Endothelial cell of umbilical vein (primary cell): Measurements from ENCODE around the gene GGTA1. TPM values are rescaled to one million over a fixed set of nuclear protein-coding genes. Genes with fewer than 3 reads are reported as not detected.

Experiments
- BruUV-seq: library from RNA; stranded (reverse); fragments of 400-500 nt; replicated peaks from 2 replicates; lab custom pipeline; 2021; lab: Mats Ljungman, UMichigan
- CTCF ChIA-PET: fragments of 300-600, 350-600 bp; sonication (Branson Sonifier 250); formaldehyde crosslinking; loops from one replicate; lab custom pipeline; 2021; ENCODE audit warnings: antibody characterized with exemption, inconsistent platforms; lab: Charles Lee
- POLR2A ChIA-PET: fragments of 300-600, 350-600 bp; sonication (Branson Sonifier 250); formaldehyde crosslinking; loops from one replicate; lab custom pipeline; 2021; ENCODE audit warnings: antibody characterized with exemption, inconsistent platforms; lab: Charles Lee
- DNase-seq: peaks from one replicate; pipeline ENCODE4 v3.0.0-alpha.2; 2011; ENCODE audit warnings: low read depth, low spot score
- FAIRE-seq: peaks from 2 replicates; lab custom pipeline; 2011; peaks lifted over from hg19 to GRCh38; lab: Jason Lieb, UNC
- H2AFZ ChIP-seq: 2 replicates; pipeline ENCODE4 v1.6.0; 2012; ENCODE audit warnings: low read depth, low read length, control low read depth, inconsistent platforms
- H3K27ac ChIP-seq: 2 replicates; pipeline ENCODE4 v1.5.1; 2011; ENCODE audit warnings: low read depth, mild to moderate bottlenecking, control low read depth, low read length, moderate library complexity; ENCODE audit not compliant: insufficient read depth
- H3K27me3 ChIP-seq, 2 experiments: 2 replicates each; pipeline versions ENCODE4 v1.6.0 to v1.6.1; 2011; ENCODE audit warnings: low read length in 2 of 2, mixed read lengths in 1 of 2; ENCODE audit not compliant: control insufficient read depth in 2 of 2, insufficient read depth in 2 of 2
- H3K36me3 ChIP-seq, 2 experiments: 2 replicates in 1 of 2; 3 replicates in 1 of 2; pipeline ENCODE4 v1.5.1; 2011; ENCODE audit warnings: low read length in 2 of 2, mild to moderate bottlenecking in 1 of 2, moderate library complexity in 1 of 2; ENCODE audit not compliant: control insufficient read depth in 2 of 2, insufficient read depth in 2 of 2; ENCODE audit errors: extremely low read depth in 1 of 2
- H3K4me1 ChIP-seq: 3 replicates; pipeline ENCODE4 v1.5.1; 2011; ENCODE audit warnings: mild to moderate bottlenecking, low read length; ENCODE audit not compliant: control insufficient read depth, insufficient read depth; ENCODE audit errors: extremely low read depth
- H3K4me2 ChIP-seq: 2 replicates; pipeline ENCODE4 v1.6.1; 2011; ENCODE audit warnings: low read length, control low read depth, mixed read lengths; ENCODE audit not compliant: insufficient read depth
- H3K4me3 ChIP-seq, 3 experiments: fragments of 200-600 bp in 1 of 3; sonication (generic), shearing (Covaris generic) in 1 of 3; replicated peaks in 1 of 3; 2 replicates each; pipeline ENCODE4 v1.5.1; 2011 to 2016; ENCODE audit warnings: control low read depth in 3 of 3, low read length in 3 of 3, mild to moderate bottlenecking in 2 of 3, inconsistent platforms in 1 of 3, low read depth in 1 of 3, moderate library complexity in 1 of 3; ENCODE audit not compliant: insufficient read depth in 1 of 3
- H3K79me2 ChIP-seq: 2 replicates; pipeline ENCODE4 v1.6.0; 2012; ENCODE audit warnings: low read length, inconsistent platforms; ENCODE audit not compliant: control insufficient read depth, insufficient read depth
- H3K9ac ChIP-seq: replicated peaks from 2 replicates; pipeline ENCODE3; 2011; ENCODE audit warnings: low read length, control low read depth; ENCODE audit not compliant: insufficient read depth; ENCODE audit errors: extremely low read depth
- H3K9me1 ChIP-seq: replicated peaks from 3 replicates; pipeline ENCODE4 v1.6.0; 2011; ENCODE audit warnings: mild to moderate bottlenecking, low read length; ENCODE audit not compliant: control insufficient read depth, insufficient read depth; ENCODE audit errors: extremely low read depth
- H3K9me3 ChIP-seq: replicated peaks from 2 replicates; pipeline ENCODE4 v1.5.1; 2012; ENCODE audit warnings: low read length, inconsistent platforms; ENCODE audit not compliant: control insufficient read depth, insufficient read depth
- H4K20me1 ChIP-seq: replicated peaks from 2 replicates; pipeline ENCODE3; 2011; ENCODE audit warnings: mild to moderate bottlenecking, low read length; ENCODE audit not compliant: control insufficient read depth, insufficient read depth; ENCODE audit errors: extremely low read depth
- CTCF ChIP-seq, 2 donors: IDR thresholded peaks; 1 replicate in 1 of 2; 2 replicates in 1 of 2; pipeline ENCODE4 v1.5.1; 2011; ENCODE audit warnings: low read length in 2 of 2, mild to moderate bottlenecking in 2 of 2, moderate library complexity in 2 of 2, control low read depth in 1 of 2, inconsistent platforms in 1 of 2, low read depth in 1 of 2; ENCODE audit not compliant: insufficient read depth in 1 of 2; ENCODE audit errors: extremely low read depth in 1 of 2
- EZH2 ChIP-seq: IDR thresholded peaks from 2 replicates; pipeline ENCODE4 v1.6.1; 2012; ENCODE audit warnings: borderline replicate concordance, low read depth, mild to moderate bottlenecking, moderate library complexity, low read length, inconsistent platforms; ENCODE audit not compliant: severe bottlenecking
- FOS ChIP-seq: IDR thresholded peaks from 2 replicates; pipeline ENCODE4 v1.6.1; 2011; ENCODE audit warnings: mild to moderate bottlenecking, low read length, moderate library complexity, borderline replicate concordance; ENCODE audit not compliant: insufficient read depth
- GATA2 ChIP-seq: IDR thresholded peaks from 2 replicates; pipeline ENCODE4 v1.7.0; 2011; ENCODE audit warnings: low read depth, mild to moderate bottlenecking, moderate library complexity, mixed read lengths, low read length; ENCODE audit not compliant: insufficient read length, insufficient read depth
- MAX ChIP-seq: IDR thresholded peaks from 2 replicates; pipeline ENCODE4 v1.6.1; 2011; ENCODE audit not compliant: insufficient read depth, insufficient read length
- MYC ChIP-seq: IDR thresholded peaks from one replicate; pipeline ENCODE4 v1.6.1; 2011; ENCODE audit warnings: mild to moderate bottlenecking, low read depth, low read length
- POLR2A ChIP-seq: IDR thresholded peaks from 2 replicates; pipeline ENCODE4 v1.6.1; 2012; ENCODE audit warnings: low read depth, mild to moderate bottlenecking, control low read depth, low read length
- POLR2AphosphoS5 ChIP-seq: IDR thresholded peaks from 2 replicates; pipeline ENCODE4 v1.6.1; 2012; ENCODE audit warnings: low read depth, mild to moderate bottlenecking, control low read depth, low read length, moderate library complexity; ENCODE audit not compliant: insufficient read depth
- dilution Hi-C: fragments of 300-500 bp; cut with MboI; formaldehyde crosslinking; loops from one replicate; pipeline ENCODE4 v1.15.0; 2019; ENCODE audit warnings: low sequenced_read_pairs; ENCODE audit not compliant: extremely low pct_ligation_motif_present
- intact Hi-C: fragments of 100-400 bp; cut with micrococcal nuclease; formaldehyde crosslinking; loops from one replicate; pipeline ENCODE4 v1.10.0; 2022
- polyA plus RNA-seq, 4 experiments: library from polyadenylated mRNA; depleted of rRNA in 3 of 4; stranded (reverse) in 3 of 4; unstranded in 1 of 4; fragments of >200 nt; gene quantifications; 2 replicates each; pipeline versions ENCODE4 v1.2.1 to v1.2.3, GENCODE V29; 2011 to 2012; ENCODE audit warnings: missing spikeins in 1 of 4
- total RNA-seq: library from RNA; stranded (reverse); gene quantifications from 2 replicates; pipeline ENCODE4 v1.2.3, GENCODE V29; 2021

The GGTA1 gene
- total and polyA plus RNA-seq, 2 donors (not counting 3 experiments of a cell fraction or from before 2014, with no cell fraction given): not detected

GRCh38 chr9:121445986-121446385, 53.7 kb downstream of the GGTA1 start:
- H3K4me1 ChIP-seq: no peaks in the 10 kb centered on the region
- H3K9me1 ChIP-seq: no peaks in the 10 kb centered on the region
- H3K9me3 ChIP-seq: no peaks in the 10 kb centered on the region
- FAIRE-seq: no peak
- CTCF ChIA-PET: interaction anchor here (2.4 kb wide), 1 partner anchor 13 kb away, joined by 5 read pairs; no protein-coding TSS in a partner anchor
- no peaks in the 10 kb centered on the region for H3K36me3 ChIP-seq
- no peak overlapping the region for H3K4me3 ChIP-seq
- H3K27me3 ChIP-seq: peaks cover 34 to 46% of the 10 kb centered on the region in 2 experiments
- POLR2A ChIA-PET: no interaction called here
- H4K20me1 ChIP-seq: no peaks in the 10 kb centered on the region
- H2AFZ ChIP-seq: no peak overlapping the region
- no peaks in the 10 kb centered on the region for H3K79me2 ChIP-seq
- no peak overlapping the region for H3K9ac ChIP-seq
- TF ChIP-seq POLR2A: no peak
- no peak for TF ChIP-seq EZH2
- TF ChIP-seq CTCF (IDR thresholded peaks at IDR 0.05; ENCODE audit: extremely low read depth in 1 of 2, insufficient read depth in 1 of 2, low read depth in 1 of 2, low read length in 2 of 2): no peak
- TF ChIP-seq MAX: no peak
- TF ChIP-seq MYC: no peak
- TF ChIP-seq FOS: no peak
- TF ChIP-seq GATA2: no peak
- no peak for TF ChIP-seq POLR2AphosphoS5
- no peak overlapping the region for H3K27ac ChIP-seq
- no peak for DNase-seq
- dilution Hi-C loops (no loop called here), intact Hi-C loops (no loop called here)
- H3K4me2 ChIP-seq: no peak overlapping the region
- BruUV-seq: no TSS peak
